ACHN (cell line): Measurements from ENCODE around the gene CARMIL1.

Experiments
- DNase-seq: peaks from one replicate; pipeline ENCODE4 v3.0.0-alpha.2; 2015
- in situ Hi-C: cut with HindIII; loops from 2 replicates; pipeline ENCODE4 v1.10.0; 2017; ENCODE audit warnings: low sequenced_read_pairs, low pct_ligation_motif_present, low pct_unique_long_range_greater_than_20kb

Gene CARMIL1

GRCh38 chr6:25472906-25473305 lies 193.7 kb downstream of the CARMIL1 start:
- in situ Hi-C loops: no loop called here

DNA sequence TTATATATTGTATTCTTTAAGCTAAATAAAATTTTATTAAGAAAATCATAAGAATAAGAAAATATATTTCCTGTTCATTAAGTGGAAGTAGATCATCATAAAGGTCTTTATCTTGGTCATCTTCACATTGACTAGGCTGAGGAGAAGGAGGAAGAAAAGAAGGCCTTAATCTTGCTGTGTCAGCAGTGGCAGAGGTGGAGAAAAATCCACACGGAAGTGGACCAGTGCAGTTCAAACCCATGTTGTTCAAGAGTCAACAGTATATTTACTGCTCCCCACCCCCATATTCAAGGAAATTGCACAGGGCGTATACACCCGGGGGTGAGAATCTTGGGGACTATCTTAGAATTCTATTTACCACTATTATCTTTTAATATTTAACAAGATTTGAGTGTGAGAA lies 194.3 kb downstream of the CARMIL1 start:
- in situ Hi-C loops: no loop called here
- DNase-seq: no peak

More at GRCh38 chr6:25472906-25473305, 193.7 kb downstream of the CARMIL1 start:
- no peak for DNase-seq

- DNase-seq: peak; percentile 51
- in situ Hi-C loops: no loop called here
These were observed 197.0 kb downstream of the CARMIL1 start for GRCh38 chr6:25476126-25476525.

GRCh38 chr6:25477006-25477590 lies 197.9 kb downstream of the CARMIL1 start:
- in situ Hi-C loops: no loop called here
- peak; percentile 32 for DNase-seq

GRCh38 chr6:25478973-25479372 lies 199.8 kb downstream of the CARMIL1 start:
- in situ Hi-C loops: no loop called here

DNA sequence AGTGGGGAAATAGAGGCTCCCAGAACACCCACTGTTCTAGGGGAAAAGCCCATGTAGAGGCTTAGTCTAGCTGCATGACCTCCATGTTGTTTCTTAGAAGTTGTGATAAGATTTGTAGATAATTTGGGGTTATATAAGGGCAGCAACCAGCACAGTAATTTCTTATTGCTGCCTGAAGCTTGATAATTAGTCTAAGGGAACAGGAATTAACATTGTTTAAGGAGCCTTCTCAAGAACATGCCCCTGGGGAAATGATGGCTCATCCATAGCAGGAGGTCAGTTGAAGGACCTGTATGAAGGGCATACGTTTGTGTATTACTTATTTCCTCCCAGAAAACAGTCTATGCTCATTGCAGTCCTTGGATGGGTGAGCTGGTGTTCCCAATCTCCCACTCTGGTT lies 202.1 kb downstream of the CARMIL1 start:
- in situ Hi-C loops: no loop called here
- DNase-seq: no peak

More at GRCh38 chr6:25478973-25479372, 199.8 kb downstream of the CARMIL1 start:
- DNase-seq: no peak

- in situ Hi-C loops: no loop called here
- DNase-seq: no peak
These were observed 203.8 kb downstream of the CARMIL1 start for GRCh38 chr6:25482996-25483395.

DNA sequence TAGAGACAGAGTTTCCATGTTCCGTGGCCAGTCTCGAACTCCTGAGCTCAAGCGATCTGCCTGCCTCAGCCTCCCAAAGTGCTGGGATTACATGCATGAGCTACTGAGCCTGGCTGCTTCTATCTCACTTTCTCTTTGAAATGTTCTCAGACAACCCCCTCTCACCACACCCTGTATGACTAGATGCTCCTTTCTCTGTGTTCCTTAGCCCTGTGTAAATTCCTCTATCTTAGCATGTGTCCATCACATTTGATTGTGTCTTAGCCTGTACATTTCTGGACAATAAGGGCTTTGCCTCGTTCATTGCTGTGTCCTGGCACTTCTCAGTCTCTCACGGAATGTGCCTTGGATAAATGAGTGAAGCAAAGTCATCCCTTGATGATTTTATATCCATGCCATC lies 204.8 kb downstream of the CARMIL1 start:
- in situ Hi-C loops: no loop called here
- no peak for DNase-seq

- no peak for DNase-seq
These were observed 205.7 kb downstream of the CARMIL1 start for GRCh38 chr6:25484900-25485299.

DNA sequence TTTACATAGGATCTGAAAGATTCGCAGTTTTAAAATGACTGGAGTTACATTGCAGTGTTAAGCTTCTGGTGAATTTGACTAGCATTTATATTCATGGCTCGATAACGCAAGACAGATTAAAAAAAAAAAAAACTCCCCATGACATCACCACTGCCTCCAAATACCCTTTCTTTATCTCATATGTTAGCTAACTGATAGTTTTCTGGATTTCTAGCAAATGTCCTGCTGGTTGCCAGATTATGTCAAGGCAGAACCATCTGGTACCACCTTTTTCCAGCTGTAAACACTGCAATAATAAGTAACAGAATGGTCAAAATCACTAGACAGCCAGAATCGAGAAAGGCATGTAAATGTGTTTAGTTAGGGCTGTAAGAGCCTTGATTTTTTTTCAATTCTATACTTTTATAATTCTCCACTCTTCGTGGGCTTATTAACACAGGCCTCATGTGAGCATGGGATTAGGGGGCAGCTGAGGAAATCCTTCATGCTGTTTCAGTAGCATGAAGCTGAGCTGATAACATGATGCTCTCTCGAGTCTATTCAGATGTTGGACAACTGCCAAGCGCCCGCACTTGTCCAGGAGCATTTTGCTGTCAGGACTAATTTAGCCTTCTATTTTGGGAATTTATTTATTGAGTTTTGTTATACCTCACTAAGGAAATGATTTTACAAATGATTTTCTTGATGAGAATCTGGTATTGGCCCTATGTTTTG lies 206.8 kb downstream of the CARMIL1 start:
- in situ Hi-C loops: no loop called here
- no peak for DNase-seq

More at GRCh38 chr6:25484900-25485299, 205.7 kb downstream of the CARMIL1 start:
- in situ Hi-C loops: no loop called here

DNA sequence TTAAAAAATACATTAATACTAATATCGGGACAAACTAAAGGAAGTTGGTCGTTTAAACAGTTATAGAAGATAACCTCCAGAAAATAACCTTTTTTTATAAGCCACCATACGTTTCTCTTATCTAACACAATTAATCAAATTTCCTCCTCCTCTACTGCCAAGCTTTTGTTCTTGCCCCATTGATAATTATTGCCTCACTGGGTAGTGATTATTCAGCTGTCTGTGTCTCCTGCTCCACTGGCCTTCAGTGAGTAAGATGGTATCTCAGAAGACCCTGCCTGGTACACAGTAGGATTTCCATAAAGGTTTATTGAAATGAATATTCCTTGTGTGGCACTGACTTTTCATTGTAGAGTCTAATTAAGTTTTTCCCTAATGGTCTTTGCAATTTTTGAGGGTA lies 207.4 kb downstream of the CARMIL1 start:
- no peak for DNase-seq
- in situ Hi-C loops: no loop called here

DNA sequence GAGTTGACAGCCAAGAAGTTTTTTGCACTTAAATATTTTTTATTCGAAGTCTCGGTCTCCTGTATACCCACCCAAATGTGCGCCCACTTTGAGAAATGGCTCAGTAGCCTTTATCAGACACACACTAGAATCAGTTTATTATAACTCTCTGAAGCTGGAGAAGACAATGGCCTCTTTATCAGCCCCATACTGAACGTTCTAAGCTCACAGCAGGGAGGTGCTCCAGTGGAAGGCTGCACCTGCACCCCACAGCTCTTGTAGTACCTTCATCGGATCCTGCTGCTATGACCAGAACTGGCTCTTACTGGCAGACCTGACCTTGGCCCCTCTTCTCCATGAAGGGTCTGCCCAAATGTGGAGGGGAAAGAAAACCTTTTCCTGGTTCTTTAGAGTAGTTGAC lies 207.8 kb downstream of the CARMIL1 start:
- in situ Hi-C loops: no loop called here
- DNase-seq: no peak

DNA sequence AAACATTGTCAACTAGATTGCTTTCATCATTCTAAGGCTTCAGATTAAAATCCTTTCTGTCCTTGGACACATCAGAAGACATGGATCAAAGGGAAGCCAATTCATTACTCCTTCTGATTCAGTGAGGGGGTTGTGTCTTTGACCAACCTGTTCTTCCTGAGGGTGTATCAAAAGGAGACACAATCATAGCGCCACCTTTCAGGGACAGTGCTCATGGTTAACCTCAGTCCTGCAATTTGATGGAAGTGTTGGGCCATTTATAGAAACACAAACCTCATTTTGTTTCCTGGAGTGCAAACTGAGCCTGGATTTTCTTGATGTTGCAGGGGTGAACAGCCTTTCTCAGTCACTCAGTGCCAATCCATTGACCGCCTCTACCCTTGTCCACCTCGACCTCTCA lies 209.0 kb downstream of the CARMIL1 start:
- DNase-seq: no peak
- in situ Hi-C loops: no loop called here

DNA sequence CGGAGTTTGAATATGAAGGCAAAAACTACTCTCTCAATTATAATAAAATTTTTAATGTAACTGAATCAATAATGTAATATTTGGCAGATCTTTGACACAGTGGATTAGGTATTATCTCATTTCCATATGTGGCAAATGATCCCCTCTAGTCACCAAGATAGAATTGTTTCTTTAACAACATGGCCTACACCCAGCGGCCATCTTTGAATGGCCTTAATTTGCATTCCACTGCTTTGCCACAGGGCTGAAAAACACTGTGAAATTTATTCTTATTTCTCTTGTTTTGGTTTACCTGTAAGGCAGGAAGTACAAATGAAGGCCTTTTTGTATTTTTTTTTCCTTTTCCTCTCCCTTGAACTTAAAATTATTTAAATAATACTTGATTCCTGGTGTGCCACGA lies 210.2 kb downstream of the CARMIL1 start:
- in situ Hi-C loops: no loop called here
- DNase-seq: peak; percentile 5

- in situ Hi-C loops: no loop called here
These were observed 211.0 kb downstream of the CARMIL1 start for GRCh38 chr6:25490018-25490801.

DNA sequence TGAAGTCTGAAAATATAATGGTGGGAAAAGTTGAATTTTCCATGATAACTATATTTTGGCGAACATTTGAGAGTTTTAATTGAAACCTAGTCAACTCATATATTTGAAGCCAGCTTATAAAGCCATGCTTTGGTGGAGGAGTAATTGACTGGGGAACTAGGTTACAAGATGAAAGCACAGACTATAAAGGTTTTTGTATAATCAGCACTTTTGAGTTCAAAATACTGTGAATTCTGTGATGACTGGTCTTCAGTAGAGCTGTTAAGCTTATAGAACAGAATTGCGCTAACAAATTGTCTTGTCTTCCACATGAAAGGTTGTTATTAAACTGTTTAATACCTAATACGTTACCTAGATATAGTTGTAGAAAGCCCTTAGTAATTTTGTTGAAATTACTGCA lies 213.8 kb downstream of the CARMIL1 start:
- in situ Hi-C loops: no loop called here
- DNase-seq: no peak

More at GRCh38 chr6:25490018-25490801, 211.0 kb downstream of the CARMIL1 start:
- DNase-seq: peak; percentile 80

DNA sequence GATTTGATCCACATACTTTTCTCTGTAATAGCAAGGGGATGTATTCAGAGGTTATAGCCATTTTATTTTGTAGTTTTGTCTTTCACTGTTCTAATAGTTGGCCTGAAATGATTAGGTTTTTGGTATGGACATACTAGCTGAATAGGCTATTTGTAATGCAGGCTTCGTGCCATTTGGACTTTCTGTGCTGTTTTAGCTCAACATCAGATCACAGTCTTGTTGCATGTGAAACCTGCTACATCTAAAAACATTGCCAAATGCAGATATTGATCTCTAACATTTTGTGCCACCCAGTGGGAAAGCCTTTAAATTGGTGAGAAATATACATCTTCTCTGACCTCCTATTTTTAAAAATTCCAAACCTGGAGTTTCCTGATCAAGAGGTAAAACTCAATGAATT lies 215.3 kb downstream of the CARMIL1 start:
- no peak for DNase-seq
- in situ Hi-C loops: no loop called here

GRCh38 chr6:25497383-25498040 lies 218.3 kb downstream of the CARMIL1 start:
- DNase-seq: no peak
- in situ Hi-C loops: no loop called here

GRCh38 chr6:25498505-25498904 lies 219.3 kb downstream of the CARMIL1 start:
- in situ Hi-C loops: no loop called here
- no peak for DNase-seq
